ENCODE results near the gene XYLT2.

XYLT2 gene

GRCh38 chr17:50348522-50349242 is 2.8 kb downstream of the XYLT2 start:
- DNase-seq (ENCODE audit: low spot score) = no peak

- no peak for DNase-seq (ENCODE audit: low spot score)
Observed at GRCh38 chr17:50349243-50349600, 3.3 kb downstream of the XYLT2 start.

- no peak for DNase-seq (ENCODE audit: low spot score)
Observed at GRCh38 chr17:50350733-50351132, 4.8 kb downstream of the XYLT2 start.

- DNase-seq (ENCODE audit: low spot score) = no peak
Observed at GRCh38 chr17:50352072-50352692, 6.3 kb downstream of the XYLT2 start.

GRCh38 chr17:50352693-50353599 is 7.0 kb downstream of the XYLT2 start:
- no peak for DNase-seq (ENCODE audit: low spot score)

GRCh38 chr17:50353600-50354195 is 7.8 kb downstream of the XYLT2 start:
- no peak for DNase-seq (ENCODE audit: low spot score)

- DNase-seq (ENCODE audit: low spot score) = no peak
Observed at GRCh38 chr17:50354198-50354597, 8.3 kb downstream of the XYLT2 start.

- DNase-seq (ENCODE audit: low spot score) = no peak
Observed at GRCh38 chr17:50354776-50355175, 8.8 kb downstream of the XYLT2 start.

- no peak for DNase-seq (ENCODE audit: low spot score)
Observed at GRCh38 chr17:50355336-50355700, 9.4 kb downstream of the XYLT2 start.

GRCh38 chr17:50355701-50356341 is 9.9 kb downstream of the XYLT2 start:
- DNase-seq (ENCODE audit: low spot score) = no peak

- no peak for DNase-seq (ENCODE audit: low spot score)
Observed at GRCh38 chr17:50356418-50356817, 10.5 kb downstream of the XYLT2 start.

GRCh38 chr17:50356892-50357510 is 11.1 kb downstream of the XYLT2 start:
- no peak for DNase-seq (ENCODE audit: low spot score)

- DNase-seq (ENCODE audit: low spot score) = no peak
Observed at GRCh38 chr17:50358177-50358576, 12.3 kb downstream of the XYLT2 start.

- no peak for DNase-seq (ENCODE audit: low spot score)
Observed at GRCh38 chr17:50359005-50359699, 13.2 kb downstream of the XYLT2 start.

- no peak for DNase-seq (ENCODE audit: low spot score)
Observed at GRCh38 chr17:50359998-50360461, 14.1 kb downstream of the XYLT2 start.

- no peak for DNase-seq (ENCODE audit: low spot score)
Observed at GRCh38 chr17:50360486-50361115, 14.7 kb downstream of the XYLT2 start.

GRCh38 chr17:50361561-50362480 is 15.9 kb downstream of the XYLT2 start:
- peak; percentile 70 for DNase-seq (ENCODE audit: low spot score)

- no peak for DNase-seq (ENCODE audit: low spot score)
Observed at GRCh38 chr17:50362661-50363060, 16.7 kb downstream of the XYLT2 start.

All from CD4-positive, alpha-beta T cell treated with Interleukin-2 at 100 ng/mL for 4 hours (primary cell).